GM18909 (cell line): ENCODE results near the gene SMG6.

Experiments
- ATAC-seq: cut with Tn5 transposase; IDR thresholded peaks from one replicate; pipeline ENCODE4 v1.9.1; 2021; ENCODE audit warnings: mild to moderate bottlenecking; ENCODE audit not compliant: unreplicated experiment, poor library complexity

SMG6 gene

GRCh38 chr17:2040942-2041560, 262.5 kb downstream of the SMG6 start:
- ATAC-seq, result no peak

- ATAC-seq, result no peak
These were observed 263.3 kb downstream of the SMG6 start for GRCh38 chr17:2040219-2040827.

DNA sequence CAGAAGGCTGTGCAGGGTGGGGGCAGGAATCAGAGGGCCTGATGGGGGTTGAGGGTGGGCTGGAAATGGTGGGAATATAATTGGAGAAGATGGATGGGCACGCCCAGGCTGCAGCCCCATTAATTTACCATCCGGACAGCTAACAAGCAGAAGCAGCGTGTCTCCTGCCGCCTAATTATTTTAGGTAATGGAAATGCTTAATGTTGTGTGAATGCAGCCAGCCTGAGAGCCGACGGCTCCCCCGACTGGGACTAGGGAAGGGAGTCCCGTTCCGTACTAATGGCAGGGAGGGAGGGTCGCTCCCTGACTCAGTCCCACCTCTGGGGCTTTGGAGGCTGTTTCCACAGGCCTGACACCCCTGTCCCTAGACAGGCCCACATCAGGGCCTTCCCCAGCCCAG, 266.4 kb downstream of the SMG6 start:
- ATAC-seq, result no peak

- no peak for ATAC-seq
These were observed 267.8 kb downstream of the SMG6 start for GRCh38 chr17:2035541-2036488.

- ATAC-seq, result no peak
These were observed 268.6 kb downstream of the SMG6 start for GRCh38 chr17:2034806-2035540.

GRCh38 chr17:2034157-2034556, 269.4 kb downstream of the SMG6 start:
- ATAC-seq, result no peak

DNA sequence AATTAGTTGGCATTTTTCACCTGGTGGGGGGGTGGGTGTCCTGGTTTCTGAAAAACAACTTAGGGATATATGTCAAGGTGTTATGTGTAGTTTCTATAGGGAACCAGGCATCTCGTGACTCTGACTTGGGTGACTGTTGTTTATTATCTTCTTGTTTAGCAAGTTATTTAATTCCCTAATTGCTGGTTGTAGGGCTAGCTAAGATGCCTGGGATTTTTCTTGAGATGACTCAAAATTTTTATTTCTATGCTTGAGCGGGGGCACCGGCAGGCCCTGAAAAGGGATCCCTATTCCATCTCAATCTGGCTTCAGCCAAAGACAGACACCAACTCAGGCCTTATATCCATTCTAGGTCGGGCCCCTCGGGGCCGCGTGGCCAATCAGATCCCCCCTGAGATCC, 270.4 kb downstream of the SMG6 start:
- no peak for ATAC-seq

DNA sequence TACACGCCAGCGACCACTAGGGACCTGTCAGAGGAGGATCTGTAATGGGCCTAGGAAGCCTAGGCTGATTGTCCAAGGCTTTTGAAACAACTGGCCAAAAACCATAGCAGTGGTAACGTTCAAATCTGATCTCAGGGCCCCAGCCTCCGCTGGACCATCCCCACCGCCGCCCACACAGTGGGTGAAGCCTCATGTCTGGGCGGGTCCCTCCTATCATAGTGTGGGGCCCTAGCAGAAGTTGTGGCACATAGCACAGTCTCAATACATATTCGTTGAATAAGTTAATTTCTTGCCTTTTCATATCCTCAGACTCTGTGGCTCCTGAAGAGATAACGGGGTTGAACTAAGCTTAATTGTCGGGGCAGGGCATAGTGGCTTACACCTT, 272.8 kb downstream of the SMG6 start:
- no peak for ATAC-seq

DNA sequence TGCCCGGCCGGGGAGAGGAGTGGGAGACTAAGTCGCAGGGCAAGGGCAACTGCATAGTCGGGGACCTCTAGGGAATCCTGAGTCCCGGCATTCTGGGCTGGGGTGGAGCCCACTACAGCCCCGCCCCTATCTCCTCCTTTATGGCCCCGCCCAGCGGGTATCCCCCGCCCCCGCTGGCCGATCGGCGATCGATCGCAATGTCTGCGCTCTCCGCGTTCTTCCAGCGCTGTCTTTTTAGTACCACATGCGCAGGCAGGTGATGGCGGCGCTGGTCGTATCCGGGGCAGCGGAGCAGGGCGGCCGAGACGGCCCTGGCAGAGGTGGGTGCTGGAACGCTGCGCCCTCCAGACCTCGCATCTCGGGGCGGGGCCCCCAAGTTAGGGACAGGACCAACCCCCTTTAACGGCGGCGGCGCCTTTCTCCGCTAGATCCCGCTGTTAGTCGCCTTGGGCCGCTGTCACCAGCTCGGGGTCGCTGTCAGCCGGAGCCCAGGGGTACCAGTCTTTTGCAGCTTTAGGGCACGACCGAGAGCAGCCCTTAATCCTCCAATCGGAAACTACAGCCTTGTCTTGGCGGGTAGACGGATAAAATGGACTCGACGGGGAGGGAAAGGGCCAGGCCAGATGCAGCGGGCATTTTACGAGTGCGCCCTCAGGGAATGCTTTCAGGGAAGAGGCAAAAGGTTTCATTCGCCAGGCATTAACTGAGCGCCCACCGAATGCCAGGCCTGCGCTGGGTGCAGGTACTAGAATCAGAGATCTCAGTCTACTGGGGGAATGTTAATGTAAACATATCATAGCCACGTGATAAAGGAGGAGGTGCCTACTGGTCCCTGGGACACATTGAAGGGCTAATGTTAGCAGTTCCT, 273.4 kb downstream of the SMG6 start, which contains the start of gene DPH1:
DPH1 (plus strand) TSS at position 243 of the 868 bp plus-strand sequence; CDS start at position 260, 17 bp downstream.
- peak; percentile 76 for ATAC-seq

DNA sequence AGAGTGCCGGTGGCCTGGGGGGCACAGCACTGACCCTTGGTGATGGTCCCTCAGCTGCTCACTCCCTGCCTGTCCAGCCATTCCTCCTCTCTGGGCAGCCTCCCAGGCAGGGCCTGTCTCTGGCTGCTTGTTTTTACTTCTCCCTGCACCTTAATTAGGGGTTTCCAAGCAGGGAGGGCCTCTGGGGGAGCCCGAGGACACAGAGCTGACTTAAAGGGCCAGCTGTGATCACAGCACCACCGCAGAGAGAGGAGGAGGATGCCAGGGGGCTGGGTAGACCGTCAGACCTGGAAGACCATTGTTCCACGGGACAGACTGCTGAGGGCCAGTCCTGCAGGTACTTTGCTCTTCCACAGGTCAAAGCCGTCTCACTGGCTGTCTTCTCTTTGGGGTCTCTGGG, 274.8 kb downstream of the SMG6 start:
- no peak for ATAC-seq

GRCh38 chr17:2028234-2028614, 275.4 kb downstream of the SMG6 start:
- no peak for ATAC-seq

- ATAC-seq, result no peak
These were observed 275.9 kb downstream of the SMG6 start for GRCh38 chr17:2027528-2028233.

DNA sequence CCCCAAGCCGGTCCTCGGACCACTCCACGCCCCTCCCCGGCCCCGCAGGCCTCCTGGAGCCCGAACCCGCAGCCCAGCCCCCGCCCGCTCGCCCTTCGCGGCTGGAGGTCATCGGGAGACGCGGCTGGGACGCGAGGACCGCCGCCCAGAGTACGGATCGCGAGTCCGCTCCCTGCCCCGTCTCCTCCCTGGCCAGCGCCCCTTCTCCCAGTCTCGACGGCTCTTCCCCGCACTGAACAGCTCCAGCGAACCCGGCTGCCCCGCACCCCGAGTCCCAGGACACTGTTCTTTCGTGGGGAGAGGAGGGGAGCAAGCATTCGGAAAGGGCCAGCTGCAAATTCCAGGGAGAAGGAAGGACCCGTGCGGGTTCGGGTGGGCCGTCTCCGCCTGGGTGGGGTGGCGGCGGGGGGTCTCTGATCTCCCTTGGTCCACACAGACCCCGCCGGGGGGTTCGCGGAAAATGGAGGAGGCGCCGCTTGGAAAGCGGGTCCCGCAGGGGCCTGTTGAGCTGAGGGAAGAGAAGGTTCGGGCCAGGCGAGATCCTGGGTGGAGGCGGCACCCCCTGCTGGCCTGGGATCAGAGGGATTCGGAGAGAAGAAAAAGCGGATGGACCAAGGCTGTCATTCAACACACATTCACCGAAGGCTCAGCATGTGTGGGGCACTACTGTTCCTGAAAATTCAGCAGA, 277.8 kb downstream of the SMG6 start:
- ATAC-seq, result no peak

- no peak for ATAC-seq
These were observed 278.4 kb downstream of the SMG6 start, which contains the start of gene RTN4RL1 for GRCh38 chr17:2025220-2025621. TSS of gene RTN4RL1 (minus strand) at chr17:2025334. CDS start at chr17:2024865, 469 bp downstream.

DNA sequence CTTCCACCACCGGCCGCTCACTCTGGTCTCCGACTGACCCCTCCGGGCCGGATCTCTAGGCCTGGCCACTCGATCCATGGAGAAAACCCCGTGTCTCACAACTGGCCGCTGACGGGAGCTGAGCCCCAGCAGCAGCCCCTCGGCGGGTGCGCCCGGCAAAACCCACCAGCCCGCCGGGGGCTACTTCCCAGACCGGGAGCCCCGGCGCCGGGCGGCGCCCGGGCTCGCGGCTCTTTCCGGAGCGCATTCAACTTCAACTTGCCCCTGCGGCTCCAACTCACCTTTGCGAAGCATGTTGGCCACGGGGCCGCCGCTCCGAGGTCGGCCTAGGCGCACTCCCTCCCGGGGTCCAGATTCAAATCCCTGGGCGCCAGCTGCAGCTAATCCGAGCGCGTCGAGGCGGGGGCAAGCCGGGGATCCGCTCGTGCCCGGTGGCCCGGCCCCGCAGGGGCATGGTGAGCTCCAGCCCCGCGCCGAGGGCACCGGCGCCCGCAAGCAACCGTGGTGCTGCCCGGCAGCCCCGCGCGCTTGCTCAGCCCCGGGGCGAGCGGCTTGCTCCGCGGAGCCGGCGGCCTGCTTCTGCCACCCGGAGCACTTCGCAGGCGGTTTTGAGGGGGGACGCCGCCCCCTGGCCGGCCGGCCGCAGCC, 278.9 kb downstream of the SMG6 start:
- no peak for ATAC-seq

DNA sequence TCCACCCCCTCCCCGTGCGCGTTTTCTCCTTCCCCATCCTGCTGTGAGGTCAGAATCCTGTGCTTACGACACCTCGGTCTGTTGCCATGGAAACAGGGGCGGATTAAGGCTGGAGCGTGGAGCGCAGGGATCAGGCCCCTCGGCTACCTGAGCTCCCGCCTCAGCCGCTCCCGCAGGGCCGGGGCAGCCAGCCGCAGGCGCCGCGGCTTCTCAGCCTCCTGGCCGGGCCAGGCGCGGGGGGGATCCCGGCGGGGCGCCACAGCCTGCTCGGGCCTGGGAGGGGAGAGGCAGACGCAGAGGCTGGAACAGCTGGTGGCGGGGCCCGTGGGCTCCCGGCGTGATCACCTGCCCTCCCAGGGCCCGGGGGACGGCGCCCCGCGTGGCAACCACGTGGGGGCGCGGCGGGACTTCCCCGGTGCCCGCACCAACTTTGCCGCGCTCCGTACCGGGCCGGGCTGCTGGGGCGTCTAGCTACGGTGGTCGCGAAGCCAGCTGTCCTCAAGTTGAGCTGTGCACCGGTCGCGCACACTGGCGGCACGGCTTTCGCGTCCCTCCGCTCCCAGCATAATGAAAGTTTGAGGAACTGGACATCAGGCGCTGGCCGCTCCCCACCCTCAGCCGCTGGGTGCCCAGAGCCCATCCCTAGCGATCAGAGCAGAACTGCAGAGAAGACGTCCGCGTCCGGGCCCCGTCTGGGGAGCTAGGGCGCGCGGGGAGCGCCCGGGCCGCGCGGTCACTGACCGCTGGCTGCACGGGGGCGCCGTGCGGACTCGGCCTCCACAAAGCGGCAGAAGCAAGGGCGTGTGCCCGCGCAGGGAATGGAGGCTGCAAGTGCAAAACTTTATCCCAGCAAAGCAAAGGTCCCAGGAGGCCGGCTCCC, 279.7 kb downstream of the SMG6 start:
- ATAC-seq, result no peak

DNA sequence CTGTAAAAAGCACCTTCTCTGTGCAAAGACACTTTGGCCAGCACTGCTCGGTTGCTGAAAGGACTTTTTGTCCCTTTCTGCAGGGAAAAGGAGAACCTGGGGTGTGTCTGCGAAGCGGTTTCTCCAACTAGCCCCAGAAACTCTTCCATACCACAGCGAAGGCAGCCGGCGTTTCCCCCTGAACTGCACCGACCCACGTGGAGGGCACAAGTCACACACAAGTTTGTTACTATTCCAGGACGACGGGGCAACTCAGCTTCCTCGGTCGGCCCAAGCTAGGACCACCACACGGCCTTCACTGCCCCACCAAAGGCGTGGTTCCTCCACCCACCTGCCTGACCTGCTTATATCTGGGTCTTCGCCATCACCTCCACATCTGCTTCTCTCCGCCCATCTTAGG, 280.3 kb downstream of the SMG6 start:
- no peak for ATAC-seq
